Measurements from ENCODE around the gene ANKHD1. TPM values are rescaled to one million over a fixed set of nuclear protein-coding genes. Genes with fewer than 3 reads are reported as not detected.
A peak's percentile ranks its signal among the peaks of the same experiment; 100 is the strongest.

The ANKHD1 gene
- total RNA-seq, 2 donors from 2014 or later: 69.7 to 112 TPM

DNA sequence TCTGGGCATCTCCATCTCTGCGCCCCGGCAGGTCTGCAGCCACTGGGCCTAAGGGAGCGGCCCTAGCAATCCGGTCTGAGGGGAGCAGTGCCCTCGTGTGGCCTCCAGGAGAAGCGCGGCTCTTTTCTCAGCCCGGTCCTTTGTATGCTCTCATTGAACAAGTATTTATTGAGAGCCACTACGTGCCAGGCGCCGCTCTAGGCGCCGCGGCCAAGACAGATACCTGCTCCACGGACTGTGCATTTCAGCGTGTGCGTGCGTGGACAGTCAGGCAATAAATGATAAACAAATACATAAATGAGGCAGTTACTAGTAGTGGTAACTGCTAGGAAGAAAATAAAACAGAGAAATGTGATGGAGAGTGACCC lies 43.9 kb upstream of the ANKHD1 start:
- H3K4me3 ChIP-seq: no peak overlapping the region
- no peak overlapping the region for H3K27ac ChIP-seq
- DNase-seq (ENCODE audit: low spot score): peak; percentile 81
- H3K4me1 ChIP-seq (replicated peaks): no peaks in the 10 kb centered on the region
- TF ChIP-seq POLR2AphosphoS5 (IDR thresholded peaks at IDR 0.05) (peak; percentile 68), POLR2A (IDR thresholded peaks at IDR 0.05) (no peak)
- TF ChIP-seq, protein P1, sequence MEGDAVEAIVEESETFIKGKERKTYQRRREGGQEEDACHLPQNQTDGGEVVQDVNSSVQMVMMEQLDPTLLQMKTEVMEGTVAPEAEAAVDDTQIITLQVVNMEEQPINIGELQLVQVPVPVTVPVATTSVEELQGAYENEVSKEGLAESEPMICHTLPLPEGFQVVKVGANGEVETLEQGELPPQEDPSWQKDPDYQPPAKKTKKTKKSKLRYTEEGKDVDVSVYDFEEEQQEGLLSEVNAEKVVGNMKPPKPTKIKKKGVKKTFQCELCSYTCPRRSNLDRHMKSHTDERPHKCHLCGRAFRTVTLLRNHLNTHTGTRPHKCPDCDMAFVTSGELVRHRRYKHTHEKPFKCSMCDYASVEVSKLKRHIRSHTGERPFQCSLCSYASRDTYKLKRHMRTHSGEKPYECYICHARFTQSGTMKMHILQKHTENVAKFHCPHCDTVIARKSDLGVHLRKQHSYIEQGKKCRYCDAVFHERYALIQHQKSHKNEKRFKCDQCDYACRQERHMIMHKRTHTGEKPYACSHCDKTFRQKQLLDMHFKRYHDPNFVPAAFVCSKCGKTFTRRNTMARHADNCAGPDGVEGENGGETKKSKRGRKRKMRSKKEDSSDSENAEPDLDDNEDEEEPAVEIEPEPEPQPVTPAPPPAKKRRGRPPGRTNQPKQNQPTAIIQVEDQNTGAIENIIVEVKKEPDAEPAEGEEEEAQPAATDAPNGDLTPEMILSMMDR (IDR thresholded peaks at IDR 0.05): peak; percentile 78 to 95 (median 87)
- no peaks in the 10 kb centered on the region for H3K36me3 ChIP-seq
- H3K27me3 ChIP-seq (replicated peaks; ENCODE audit: insufficient read depth): no peaks in the 10 kb centered on the region
- no peaks in the 10 kb centered on the region for H3K9me3 ChIP-seq
- WGBS: 2% methylated on average over 18 of the region's 18 CpGs
- intact Hi-C loops (cut with DNase I): loop anchor here (2.0 kb wide), 1 partner anchor 113 kb away; no protein-coding TSS in a partner anchor

DNA sequence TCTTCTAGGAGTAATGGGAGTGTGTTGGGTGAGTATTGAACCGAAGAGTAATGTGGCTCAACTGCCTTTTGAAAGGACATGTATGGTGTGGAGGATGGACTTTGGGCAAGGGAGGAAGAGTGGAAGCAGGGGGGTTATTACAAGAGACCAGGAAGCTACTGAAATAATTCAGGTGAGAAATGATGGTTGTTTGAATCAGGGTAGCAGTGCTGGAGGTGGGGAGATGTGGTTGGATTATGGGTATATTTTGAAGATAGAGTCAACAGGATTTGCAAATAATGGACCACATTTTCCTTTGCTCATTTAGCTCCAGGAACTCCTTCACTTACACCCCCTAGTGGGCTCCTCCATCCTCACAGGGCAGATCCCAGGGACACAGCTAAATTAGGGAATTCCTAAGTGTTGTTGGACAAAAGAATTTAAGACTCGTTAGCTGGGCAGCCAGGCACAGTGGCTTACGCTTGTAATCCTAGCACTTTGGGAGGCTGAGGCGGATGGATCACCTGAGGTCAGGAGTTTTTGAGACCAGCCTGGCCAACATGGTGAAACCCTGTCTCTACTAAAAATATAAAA lies 42.8 kb upstream of the ANKHD1 start:
- Histone ChIP-seq H3K9me3 (no peaks in the 10 kb centered on the region), H3K36me3 (no peaks in the 10 kb centered on the region), H3K27ac (no peak overlapping the region), H3K4me1 (replicated peaks) (no peaks in the 10 kb centered on the region), H3K27me3 (replicated peaks; ENCODE audit: insufficient read depth) (no peaks in the 10 kb centered on the region), H3K4me3 (no peak overlapping the region)
- no peak for DNase-seq (ENCODE audit: low spot score)
- intact Hi-C loops (cut with DNase I): no loop called here
- WGBS: 84% methylated on average over 4 of the region's 4 CpGs
- TF ChIP-seq POLR2AphosphoS5 (IDR thresholded peaks at IDR 0.05) (no peak), POLR2A (IDR thresholded peaks at IDR 0.05) (no peak)
- TF ChIP-seq, protein P1 (IDR thresholded peaks at IDR 0.05): peak in 2 of 4 experiments; percentile 3 to 15

DNA sequence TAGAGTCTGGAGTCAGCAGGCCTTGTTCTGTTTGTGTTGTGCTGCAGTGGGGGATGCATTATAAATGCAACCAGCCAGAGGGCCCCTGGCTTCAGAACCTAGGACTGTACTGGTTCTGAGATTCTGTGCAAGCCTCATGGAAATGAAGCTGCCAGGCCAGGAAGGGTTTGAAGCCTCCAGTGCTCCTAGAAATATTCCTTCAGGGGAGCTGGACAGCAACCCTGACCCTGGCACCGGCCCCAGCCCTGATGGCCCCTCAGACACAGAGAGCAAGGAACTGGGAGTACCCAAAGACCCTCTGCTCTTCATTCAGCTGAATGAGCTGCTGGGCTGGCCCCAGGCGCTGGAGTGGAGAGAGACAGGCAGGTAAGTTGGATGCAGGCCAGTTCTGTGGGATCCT lies 41.5 kb upstream of the ANKHD1 start, which contains the start of gene SLC4A9:
Gene SLC4A9 (plus strand): TSS at position 94 of the 400 bp plus-strand sequence. CDS start 43 bp downstream, at position 137.
- Histone ChIP-seq H3K4me1 (replicated peaks) (no peaks in the 10 kb centered on the region), H3K36me3 (no peaks in the 10 kb centered on the region), H3K4me3 (no peak within 1 kb of the TSS), H3K27me3 (replicated peaks; ENCODE audit: insufficient read depth) (no peaks in the 10 kb centered on the region), H3K9me3 (no peaks in the 10 kb centered on the region), H3K27ac (no peak within 1 kb of the TSS)
- intact Hi-C loops (cut with DNase I): no loop called here
- 80% methylated on average over 1 of the region's 2 CpGs for WGBS
- TF ChIP-seq POLR2AphosphoS5 (IDR thresholded peaks at IDR 0.05): no peak
- TF ChIP-seq, protein P1 (IDR thresholded peaks at IDR 0.05): no peak
- no peak for TF ChIP-seq POLR2A (IDR thresholded peaks at IDR 0.05)
- DNase-seq (ENCODE audit: low spot score): no peak

DNA sequence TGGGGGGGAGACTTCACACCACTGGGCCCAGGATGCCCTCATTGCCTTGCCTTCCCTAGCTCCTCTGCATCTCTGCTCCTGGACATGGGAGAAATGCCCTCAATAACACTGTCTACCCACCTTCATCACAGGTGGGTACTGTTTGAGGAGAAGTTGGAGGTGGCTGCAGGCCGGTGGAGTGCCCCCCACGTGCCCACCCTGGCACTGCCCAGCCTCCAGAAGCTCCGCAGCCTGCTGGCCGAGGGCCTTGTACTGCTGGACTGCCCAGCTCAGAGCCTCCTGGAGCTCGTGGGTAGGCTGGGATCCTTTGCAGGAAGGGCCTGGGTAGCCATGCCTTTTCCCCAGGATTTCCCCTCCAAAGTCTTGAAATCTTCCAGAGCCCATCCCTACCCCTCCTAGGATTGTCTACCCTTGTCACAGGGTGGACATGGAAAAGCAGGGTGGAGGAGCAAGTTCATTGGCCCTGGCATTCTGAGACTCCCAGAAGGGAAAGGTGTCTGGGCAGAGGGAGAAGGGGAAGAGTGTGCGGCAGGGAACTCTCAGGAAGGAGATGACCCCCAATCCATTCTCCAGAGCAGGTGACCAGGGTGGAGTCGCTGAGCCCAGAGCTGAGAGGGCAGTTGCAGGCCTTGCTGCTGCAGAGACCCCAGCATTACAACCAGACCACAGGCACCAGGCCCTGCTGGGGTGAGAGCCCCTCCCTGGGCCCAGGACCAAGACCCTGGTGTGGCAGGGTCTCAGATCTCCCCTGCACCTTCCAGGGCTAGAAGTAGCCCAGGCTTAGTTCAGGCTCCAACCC lies 40.8 kb upstream of the ANKHD1 start:
- no peaks in the 10 kb centered on the region for H3K4me1 ChIP-seq (replicated peaks)
- TF ChIP-seq POLR2AphosphoS5 (IDR thresholded peaks at IDR 0.05): no peak
- H3K9me3 ChIP-seq: no peaks in the 10 kb centered on the region
- intact Hi-C loops (cut with DNase I): no loop called here
- DNase-seq (ENCODE audit: low spot score): no peak
- WGBS: 81% methylated on average over 7 of the region's 7 CpGs
- H3K4me3 ChIP-seq: no peak overlapping the region
- no peaks in the 10 kb centered on the region for H3K36me3 ChIP-seq
- no peaks in the 10 kb centered on the region for H3K27me3 ChIP-seq (replicated peaks; ENCODE audit: insufficient read depth)
- no peak overlapping the region for H3K27ac ChIP-seq

DNA sequence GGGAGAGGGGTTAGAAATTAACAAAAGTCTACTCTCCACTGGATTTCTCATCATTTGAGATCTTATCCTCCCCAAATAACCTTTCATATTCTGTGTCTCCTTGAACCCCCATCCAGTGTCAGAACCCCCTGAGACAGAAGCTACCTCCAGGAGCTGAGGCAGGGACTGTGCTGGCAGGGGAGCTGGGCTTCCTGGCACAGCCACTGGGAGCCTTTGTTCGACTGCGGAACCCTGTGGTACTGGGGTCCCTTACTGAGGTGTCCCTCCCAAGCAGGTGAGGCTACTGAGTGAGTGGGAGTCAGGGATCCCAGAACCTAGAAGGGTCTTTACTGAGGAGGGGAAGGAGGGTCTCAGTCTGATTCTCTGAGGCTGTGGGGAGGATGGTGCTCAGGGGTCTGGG lies 39.7 kb upstream of the ANKHD1 start:
- Histone ChIP-seq H3K36me3 (no peaks in the 10 kb centered on the region), H3K27me3 (replicated peaks; ENCODE audit: insufficient read depth) (no peaks in the 10 kb centered on the region), H3K27ac (no peak overlapping the region), H3K9me3 (no peaks in the 10 kb centered on the region), H3K4me3 (no peak overlapping the region), H3K4me1 (replicated peaks) (no peaks in the 10 kb centered on the region)
- TF ChIP-seq, protein P1 (IDR thresholded peaks at IDR 0.05): no peak
- TF ChIP-seq POLR2AphosphoS5 (IDR thresholded peaks at IDR 0.05) (no peak), POLR2A (IDR thresholded peaks at IDR 0.05) (no peak)
- no peak for DNase-seq (ENCODE audit: low spot score)
- WGBS: 95% methylated on average over 2 of the region's 2 CpGs
- intact Hi-C loops (cut with DNase I): no loop called here

Data from prostate gland (tissue), 2 donors.